Measurements from ENCODE around the gene ADPRHL1.
A peak's percentile ranks its signal among the peaks of the same experiment; 100 is the strongest.
"Not testable (repeated sequence)": the region's sequence is repeated elsewhere in the genome, so short reads cannot be mapped to it uniquely, and the experiment has no call there.

Gene ADPRHL1

DNA sequence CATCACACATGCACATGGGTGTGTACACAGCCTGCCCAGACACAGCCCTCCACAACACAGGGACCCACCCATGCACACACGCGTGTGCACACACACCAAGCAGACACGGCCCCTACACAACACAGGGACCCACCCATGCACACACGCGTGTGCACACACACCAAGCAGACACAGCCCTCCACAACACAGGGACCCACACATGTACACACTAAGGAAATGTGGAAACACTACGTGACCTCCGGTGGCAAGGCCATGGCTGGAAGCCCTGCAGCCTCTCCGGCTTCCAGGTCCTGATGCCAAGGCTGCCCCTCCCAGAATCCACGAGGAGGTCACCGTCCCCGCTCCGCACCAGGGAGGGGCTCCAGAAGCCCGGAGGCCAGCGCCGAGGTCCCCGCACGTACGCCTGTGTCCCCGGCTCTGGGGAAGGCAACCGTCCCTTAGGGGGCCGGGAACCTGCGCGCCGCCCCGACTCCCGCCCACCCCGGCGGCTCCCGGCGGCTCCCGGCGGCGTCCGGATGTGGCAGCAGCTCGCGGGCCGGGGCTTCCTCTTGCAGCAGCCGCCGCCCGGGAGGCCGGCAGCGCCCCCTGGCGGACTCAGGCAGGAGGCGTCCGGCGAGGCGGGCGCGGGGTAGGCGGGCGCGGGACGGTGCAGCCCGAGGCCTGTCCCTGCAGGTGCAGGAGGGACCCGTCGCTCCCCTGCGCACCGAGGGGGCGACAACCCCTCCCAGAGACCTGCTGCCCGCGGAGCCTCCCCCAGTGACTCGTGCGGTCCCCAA is 59.5 kb downstream of the ADPRHL1 start:
- H3K4me3 ChIP-seq (ENCODE audit: low read depth, low read length) = peak overlapping the region; percentile 78
- TF ChIP-seq, protein P1, sequence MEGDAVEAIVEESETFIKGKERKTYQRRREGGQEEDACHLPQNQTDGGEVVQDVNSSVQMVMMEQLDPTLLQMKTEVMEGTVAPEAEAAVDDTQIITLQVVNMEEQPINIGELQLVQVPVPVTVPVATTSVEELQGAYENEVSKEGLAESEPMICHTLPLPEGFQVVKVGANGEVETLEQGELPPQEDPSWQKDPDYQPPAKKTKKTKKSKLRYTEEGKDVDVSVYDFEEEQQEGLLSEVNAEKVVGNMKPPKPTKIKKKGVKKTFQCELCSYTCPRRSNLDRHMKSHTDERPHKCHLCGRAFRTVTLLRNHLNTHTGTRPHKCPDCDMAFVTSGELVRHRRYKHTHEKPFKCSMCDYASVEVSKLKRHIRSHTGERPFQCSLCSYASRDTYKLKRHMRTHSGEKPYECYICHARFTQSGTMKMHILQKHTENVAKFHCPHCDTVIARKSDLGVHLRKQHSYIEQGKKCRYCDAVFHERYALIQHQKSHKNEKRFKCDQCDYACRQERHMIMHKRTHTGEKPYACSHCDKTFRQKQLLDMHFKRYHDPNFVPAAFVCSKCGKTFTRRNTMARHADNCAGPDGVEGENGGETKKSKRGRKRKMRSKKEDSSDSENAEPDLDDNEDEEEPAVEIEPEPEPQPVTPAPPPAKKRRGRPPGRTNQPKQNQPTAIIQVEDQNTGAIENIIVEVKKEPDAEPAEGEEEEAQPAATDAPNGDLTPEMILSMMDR (IDR thresholded peaks at IDR 0.05; ENCODE audit: insufficient read depth, low read depth, low read length, missing control alignments) = peak; percentile 77
- DNase-seq (ENCODE audit: low read depth) = peak; percentile 90

DNA sequence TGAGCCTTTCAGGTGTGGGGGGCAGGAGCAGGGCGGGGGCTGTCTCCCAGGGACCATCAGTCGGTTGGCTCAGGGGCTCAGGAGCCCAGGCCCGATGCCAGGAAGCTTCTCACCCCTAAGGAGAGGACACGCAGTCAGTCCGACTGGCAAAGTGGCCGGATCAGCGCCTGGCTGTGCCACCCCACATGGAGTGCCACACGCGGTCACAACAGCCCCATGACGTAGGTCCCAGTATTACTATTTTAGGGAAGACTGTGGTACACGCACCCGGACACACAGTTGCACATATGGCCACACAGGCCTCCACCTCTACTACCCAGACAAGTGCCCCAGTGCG is 60.1 kb downstream of the ADPRHL1 start:
- peak overlapping the region; percentile 78 for H3K4me3 ChIP-seq (ENCODE audit: low read depth, low read length)
- no peak for DNase-seq (ENCODE audit: low read depth)
- TF ChIP-seq, protein P1 (IDR thresholded peaks at IDR 0.05; ENCODE audit: insufficient read depth, low read depth, low read length, missing control alignments) = no peak

DNA sequence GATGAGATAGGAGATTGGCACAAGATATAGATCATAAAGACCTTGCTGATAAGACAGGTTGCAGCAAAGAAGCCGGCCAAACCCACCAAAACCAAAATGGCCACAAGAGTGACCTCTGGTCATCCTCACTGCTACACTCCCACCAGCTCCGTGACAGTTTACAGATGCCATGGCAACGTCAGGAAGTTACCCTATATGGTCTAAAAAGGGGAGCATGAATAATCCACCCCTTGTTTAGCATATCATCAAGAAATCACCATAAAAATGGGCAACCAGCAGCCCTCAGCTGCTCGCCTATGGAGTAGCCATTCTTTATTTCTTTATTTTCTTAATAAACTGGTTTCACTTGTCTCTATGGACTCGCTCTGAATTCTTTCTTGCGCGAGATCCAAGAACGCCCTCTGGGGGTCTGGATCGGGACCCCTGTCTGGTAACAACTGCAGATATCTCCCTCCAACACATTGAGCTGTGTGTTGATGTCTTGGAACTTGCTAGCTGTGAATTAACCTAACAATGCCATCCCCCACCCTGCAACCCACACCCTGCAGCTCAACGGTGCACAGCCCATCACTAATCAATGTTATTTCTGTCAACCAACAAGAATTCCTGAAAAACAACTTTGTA is 62.3 kb downstream of the ADPRHL1 start:
- H3K4me3 ChIP-seq (ENCODE audit: low read depth, low read length) = no peak overlapping the region
- DNase-seq (ENCODE audit: low read depth) = no peak
- TF ChIP-seq, protein P1 (IDR thresholded peaks at IDR 0.05; ENCODE audit: insufficient read depth, low read depth, low read length, missing control alignments) = no peak

DNA sequence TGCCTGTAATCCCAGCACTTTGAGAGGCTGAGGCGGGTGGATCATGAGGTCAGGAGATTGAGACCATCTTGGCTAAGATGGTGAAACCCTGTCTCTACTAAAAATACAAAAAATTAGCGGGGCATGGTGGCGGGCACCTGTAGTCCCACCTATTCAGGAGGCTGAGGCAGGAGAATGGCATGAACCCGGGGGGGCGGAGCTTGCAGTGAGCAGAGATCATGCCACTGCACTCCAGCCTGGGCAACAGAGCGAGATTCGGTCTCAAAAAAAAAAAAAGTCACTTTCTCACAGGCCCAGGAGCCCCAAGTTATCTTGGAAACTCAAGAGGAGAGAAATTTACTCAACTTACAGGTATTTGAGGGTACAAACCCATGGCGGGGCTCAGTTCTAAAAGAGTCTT is 63.7 kb downstream of the ADPRHL1 start:
- not testable (repeated sequence) for H3K4me3 ChIP-seq (ENCODE audit: low read depth, low read length); DNase-seq (ENCODE audit: low read depth)

DNA sequence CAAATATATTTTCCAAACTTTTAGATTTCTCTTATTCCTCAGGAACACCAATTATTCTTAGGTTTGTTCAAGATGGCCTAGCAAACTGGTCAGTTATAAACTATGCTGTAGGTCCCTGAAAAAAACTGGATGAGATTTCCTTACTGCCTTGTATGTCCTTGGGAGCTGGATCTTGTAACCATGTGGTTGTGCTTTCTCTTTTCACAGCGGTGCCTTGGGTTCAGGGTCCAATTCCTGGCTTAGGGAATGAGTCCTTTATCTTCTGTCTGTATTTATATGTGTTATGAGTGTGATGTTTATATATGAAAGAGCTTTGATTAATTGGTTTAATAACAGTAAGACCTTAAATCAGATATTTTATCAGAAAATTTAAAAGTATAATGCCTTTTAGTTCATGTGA is 65.9 kb downstream of the ADPRHL1 start:
- no peak overlapping the region for H3K4me3 ChIP-seq (ENCODE audit: low read depth, low read length)
- DNase-seq (ENCODE audit: low read depth) = no peak
- TF ChIP-seq, protein P1 (IDR thresholded peaks at IDR 0.05; ENCODE audit: insufficient read depth, low read depth, low read length, missing control alignments) = no peak

DNA sequence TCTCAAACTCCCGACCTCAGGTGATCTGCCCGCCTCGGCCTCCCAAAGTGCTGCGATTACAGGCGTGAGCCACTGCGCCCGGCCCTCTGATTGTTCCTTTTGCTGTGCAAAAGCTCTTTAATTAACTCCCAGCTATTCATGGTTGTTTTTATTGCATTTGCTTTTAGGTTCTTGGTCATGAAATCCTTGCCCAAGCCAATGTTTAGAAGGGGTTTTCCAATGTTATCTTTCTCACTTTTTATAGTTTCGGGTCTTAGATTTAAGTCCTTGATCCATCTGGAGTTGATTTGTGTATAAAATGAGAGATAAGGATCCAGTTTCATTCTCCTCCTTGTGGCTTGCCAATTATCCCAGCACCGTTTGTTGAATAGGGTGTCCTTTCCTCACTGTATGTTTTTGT is 70.2 kb downstream of the ADPRHL1 start:
- TF ChIP-seq, protein P1 (IDR thresholded peaks at IDR 0.05; ENCODE audit: insufficient read depth, low read depth, low read length, missing control alignments) = no peak
- no peak for DNase-seq (ENCODE audit: low read depth)
- H3K4me3 ChIP-seq (ENCODE audit: low read depth, low read length) = no peak overlapping the region

DNA sequence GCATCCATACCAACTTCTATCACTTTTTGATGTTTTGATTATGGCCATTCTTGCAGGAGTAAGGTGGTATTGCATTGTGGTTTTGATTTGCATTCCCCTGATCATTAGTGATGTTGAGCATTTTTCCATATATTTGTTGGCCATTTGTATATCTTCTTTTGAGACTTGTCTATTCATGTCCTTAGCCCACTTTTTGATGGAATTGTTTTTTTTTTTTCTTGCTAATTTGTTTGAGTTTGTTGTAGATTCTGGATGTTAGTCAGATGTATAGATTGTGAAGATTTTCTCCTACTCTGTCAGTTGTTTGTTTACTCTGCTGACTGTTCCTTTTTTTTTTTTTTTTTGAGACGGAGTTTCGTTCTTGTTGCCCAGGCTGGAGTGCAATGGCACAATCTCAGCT is 70.7 kb downstream of the ADPRHL1 start:
- not testable (repeated sequence) for H3K4me3 ChIP-seq (ENCODE audit: low read depth, low read length); DNase-seq (ENCODE audit: low read depth)

DNA sequence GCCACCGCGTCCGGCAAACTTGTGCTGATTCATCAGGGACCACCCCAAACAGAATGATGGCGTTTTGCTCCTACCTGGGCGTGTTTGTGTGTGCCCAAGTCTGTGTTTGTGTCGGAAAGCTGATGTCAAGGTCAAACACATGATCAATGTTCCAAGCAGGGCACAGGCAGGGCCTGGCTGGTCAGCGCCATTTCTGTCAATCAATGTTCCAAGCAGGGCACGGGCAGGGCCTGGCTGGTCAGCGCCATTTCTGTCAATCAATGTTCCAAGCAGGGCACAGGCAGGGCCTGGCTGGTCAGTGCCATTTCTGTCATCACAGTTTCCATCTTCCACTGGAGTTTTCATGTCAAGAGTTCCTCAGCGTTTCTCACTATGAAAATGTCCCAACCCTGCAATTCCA is 74.5 kb downstream of the ADPRHL1 start:
- TF ChIP-seq, protein P1 (IDR thresholded peaks at IDR 0.05; ENCODE audit: insufficient read depth, low read depth, low read length, missing control alignments) = no peak
- no peak for DNase-seq (ENCODE audit: low read depth)
- no peak overlapping the region for H3K4me3 ChIP-seq (ENCODE audit: low read depth, low read length)
